ENCODE results near the gene SRBD1.

GRCh38 chr2:45627911-45628310 is 16.8 kb upstream of the SRBD1 start:
- no peak for TF ChIP-seq POLR2A (IDR thresholded peaks at IDR 0.05)
- no peak for TF ChIP-seq CTCF (IDR thresholded peaks at IDR 0.05)

All from breast epithelium (tissue), 3 donors.